8988T (cell line): ENCODE measurements around the gene PGA4.
A peak's percentile ranks its signal among the peaks of the same experiment; 100 is the strongest.
"Not testable (repeated sequence)": the region's sequence is repeated elsewhere in the genome, so short reads cannot be mapped to it uniquely, and the experiment has no call there.

Source experiments
- DNase-seq: peaks from one replicate; pipeline ENCODE4 v3.0.0; 2011

The PGA4 gene

DNA sequence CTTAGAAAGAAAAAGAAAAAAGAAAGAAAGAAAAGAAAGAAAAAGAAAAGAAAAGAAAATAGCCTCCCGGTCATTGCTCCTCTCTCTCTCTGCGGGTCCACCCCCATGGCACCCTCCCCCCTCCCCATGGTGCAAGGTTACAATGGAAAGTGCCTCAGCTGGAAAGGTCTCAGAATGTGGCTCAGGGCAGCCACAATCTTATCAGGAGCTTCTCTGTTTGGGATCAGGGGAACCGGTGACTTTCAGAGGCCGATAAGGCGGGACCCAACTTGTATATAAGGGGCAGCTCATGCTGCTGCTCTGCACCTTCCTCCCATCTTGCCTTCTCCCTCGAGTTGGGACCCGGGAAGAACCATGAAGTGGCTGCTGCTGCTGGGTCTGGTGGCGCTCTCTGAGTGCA, at the start of gene PGA4:
PGA4 (plus strand) TSS at position 301 of the 400 bp plus-strand sequence; CDS start at position 355, 54 bp downstream.
- not testable (repeated sequence) for DNase-seq

DNA sequence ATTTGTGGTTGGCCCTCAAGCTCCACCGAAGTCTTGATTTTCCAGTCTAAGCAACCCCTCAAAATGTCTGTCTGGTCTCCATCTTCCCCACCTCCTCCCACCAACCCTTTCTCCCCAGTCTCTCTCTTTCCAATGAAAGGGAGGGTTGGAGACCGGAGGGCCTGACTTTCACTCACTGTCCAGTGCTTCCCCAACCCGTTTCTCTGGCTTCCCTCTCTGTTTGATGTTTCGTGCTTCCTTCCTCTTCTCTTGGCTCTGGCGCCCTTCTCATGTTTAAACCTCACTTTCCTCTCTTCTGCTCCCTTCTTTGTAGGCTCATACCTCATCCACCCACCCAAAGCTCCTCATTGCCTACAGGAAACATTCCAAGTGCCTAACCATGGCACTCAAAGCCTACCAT, 49.8 kb upstream of the PGA4 start:
- no peak for DNase-seq

GRCh38 chr11:61172888-61173287, 49.3 kb upstream of the PGA4 start:
- DNase-seq = no peak

DNA sequence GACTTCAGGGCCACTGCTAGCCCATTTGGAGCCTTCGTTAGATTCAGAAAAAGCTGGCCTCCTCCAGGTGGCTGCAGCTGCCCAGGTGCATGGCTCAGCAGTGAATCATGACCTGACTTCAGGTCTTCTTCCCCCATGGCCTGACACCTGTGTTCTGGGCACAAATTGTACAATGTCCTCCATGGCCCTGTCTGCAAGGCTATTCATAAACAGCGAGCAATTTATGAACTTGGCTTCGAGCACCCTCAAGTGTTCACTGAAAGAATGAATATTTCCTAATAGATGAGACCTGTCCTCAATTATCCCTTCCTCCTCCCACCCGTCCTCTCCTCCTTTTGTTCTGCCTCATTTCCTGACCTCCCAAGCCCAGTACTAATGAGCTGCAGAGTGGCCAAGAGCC, 48.7 kb upstream of the PGA4 start:
- peak; percentile 41 for DNase-seq

GRCh38 chr11:61174273-61174672, 47.9 kb upstream of the PGA4 start:
- no peak for DNase-seq

- no peak for DNase-seq
These were observed 47.2 kb upstream of the PGA4 start for GRCh38 chr11:61174949-61175348.

DNA sequence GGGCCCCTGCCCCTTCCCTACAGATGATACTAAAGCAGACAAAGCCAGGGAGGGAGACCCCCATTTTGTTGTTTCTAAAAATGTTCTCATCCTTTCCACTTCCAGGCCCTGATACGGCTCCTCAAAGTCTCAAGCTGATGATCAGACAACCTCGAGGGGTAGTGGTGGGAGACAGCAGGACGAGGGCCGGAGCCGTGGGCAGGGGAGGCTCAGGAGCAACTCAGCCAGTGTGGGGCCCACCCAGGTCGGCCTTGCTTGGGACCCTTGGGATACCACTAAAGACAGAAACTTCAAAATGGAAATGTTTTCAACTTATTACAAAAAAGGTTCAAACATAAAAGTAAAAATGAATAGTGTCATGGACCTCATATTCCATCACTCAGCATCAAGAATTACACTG, 45.7 kb upstream of the PGA4 start:
- DNase-seq = no peak

- DNase-seq = not testable (repeated sequence)
These were observed 41.9 kb upstream of the PGA4 start for GRCh38 chr11:61180205-61180604.

GRCh38 chr11:61181489-61181888, 40.7 kb upstream of the PGA4 start:
- no peak for DNase-seq

GRCh38 chr11:61183645-61184044, 38.5 kb upstream of the PGA4 start:
- no peak for DNase-seq

DNA sequence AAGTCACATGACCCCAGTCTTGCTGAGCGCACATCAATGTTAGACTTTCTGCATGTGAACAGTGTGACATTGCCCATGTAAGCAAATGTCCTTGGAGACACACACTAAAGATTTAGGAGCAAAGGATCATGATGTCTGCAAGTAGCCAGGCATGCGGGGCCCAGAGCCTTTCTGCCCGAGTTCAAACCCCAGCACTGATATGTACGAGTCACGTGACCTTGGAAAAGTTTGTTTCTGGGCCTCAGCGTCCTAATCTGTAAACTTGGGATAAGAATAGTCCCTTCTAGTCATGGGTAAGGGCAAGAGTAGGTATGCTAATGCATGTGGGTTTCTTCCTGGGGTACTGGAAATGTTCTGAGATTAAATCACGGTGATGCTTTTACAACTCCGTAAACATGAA, 35.6 kb upstream of the PGA4 start:
- no peak for DNase-seq

- DNase-seq = peak; percentile 74
These were observed 34.5 kb upstream of the PGA4 start for GRCh38 chr11:61187505-61188130.

DNA sequence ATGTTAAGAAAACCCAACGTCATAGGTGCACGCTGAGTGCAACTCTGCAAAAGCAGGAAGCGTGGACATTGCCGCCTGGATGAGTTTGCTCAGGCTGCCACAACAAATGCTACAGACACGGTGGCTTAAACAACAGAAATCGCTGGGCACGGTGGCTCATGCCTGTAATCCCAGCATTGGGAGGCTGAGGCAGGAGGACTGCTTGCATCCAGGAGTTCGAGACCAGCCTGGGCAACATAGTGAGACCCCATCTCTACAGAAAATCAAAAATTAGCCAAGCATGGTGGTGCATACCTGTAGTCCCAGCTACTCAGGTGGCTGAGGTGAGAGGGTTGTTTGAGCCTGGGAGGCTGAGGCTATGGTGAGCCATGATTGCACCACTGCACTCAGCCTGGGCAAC, 32.2 kb upstream of the PGA4 start:
- no peak for DNase-seq

DNA sequence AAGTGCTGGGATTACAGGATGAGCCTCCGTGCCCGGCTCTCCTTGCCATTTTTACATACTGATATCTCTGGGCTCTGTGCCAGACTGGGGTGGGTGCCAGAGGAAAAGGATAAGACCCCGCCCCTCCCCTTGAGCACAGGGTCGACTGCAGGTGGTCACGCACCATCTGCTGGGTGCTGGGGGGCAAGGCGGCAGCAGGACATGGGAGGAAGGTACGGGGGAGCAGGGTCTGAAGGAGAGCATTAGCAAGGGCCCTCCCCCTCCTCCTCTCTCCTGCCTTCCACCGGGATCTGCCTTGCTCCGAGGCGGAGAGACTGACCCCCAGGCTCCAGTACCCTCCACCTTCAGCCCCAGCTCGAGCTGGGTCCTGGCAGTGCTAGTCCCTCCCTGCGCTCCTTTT, 28.6 kb upstream of the PGA4 start:
- DNase-seq = no peak

DNA sequence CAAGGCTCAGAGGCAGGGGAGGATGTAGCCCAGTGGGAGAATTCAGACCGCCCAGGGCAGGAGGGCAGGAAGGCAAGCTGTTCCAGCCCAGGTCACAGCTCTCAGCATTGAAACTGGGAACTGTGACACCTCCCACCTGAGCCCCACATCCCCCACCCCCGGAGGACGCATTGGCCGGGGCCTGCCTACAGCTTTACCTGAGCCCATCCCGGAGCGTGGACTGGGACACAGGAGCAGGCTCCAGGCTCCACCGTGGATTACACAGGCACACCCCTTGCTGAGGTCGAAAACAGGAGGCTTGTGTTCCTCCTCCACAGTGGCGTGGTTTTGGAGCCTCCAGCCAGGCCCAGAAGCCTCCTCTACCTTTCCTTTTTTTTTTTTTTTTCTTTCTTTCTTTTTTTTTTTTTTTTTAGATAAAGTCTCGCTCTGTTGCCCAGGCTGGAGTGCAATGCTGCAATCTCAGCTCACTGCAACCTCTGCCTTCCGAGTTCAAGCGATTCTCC, 27.9 kb upstream of the PGA4 start:
- no peak for DNase-seq

GRCh38 chr11:61194981-61195695, 27.0 kb upstream of the PGA4 start:
- DNase-seq = no peak

- no peak for DNase-seq
These were observed 26.4 kb upstream of the PGA4 start for GRCh38 chr11:61195719-61196118.

DNA sequence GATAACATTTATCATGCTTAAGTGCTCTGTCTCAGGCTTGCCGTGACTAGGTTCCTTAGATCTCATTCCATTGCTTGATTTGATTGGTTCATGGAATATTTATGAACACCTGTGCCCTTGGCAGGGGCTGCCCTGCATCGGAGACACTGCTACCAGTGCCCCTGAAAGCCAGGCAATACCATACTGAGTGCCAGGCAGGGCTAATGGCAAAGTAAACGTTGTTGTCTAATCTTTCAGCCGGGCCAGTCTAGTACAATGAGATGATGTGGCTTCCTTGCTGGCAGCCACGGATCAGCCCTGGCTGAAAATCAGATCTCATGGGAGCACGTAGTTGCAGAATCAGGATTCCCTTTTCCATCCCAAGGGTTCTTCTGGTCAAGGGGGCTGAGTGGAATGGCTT, 23.8 kb upstream of the PGA4 start:
- DNase-seq = no peak

GRCh38 chr11:61198948-61199523, 23.1 kb upstream of the PGA4 start:
- DNase-seq = no peak

GRCh38 chr11:61201476-61201875, 20.7 kb upstream of the PGA4 start:
- no peak for DNase-seq

DNA sequence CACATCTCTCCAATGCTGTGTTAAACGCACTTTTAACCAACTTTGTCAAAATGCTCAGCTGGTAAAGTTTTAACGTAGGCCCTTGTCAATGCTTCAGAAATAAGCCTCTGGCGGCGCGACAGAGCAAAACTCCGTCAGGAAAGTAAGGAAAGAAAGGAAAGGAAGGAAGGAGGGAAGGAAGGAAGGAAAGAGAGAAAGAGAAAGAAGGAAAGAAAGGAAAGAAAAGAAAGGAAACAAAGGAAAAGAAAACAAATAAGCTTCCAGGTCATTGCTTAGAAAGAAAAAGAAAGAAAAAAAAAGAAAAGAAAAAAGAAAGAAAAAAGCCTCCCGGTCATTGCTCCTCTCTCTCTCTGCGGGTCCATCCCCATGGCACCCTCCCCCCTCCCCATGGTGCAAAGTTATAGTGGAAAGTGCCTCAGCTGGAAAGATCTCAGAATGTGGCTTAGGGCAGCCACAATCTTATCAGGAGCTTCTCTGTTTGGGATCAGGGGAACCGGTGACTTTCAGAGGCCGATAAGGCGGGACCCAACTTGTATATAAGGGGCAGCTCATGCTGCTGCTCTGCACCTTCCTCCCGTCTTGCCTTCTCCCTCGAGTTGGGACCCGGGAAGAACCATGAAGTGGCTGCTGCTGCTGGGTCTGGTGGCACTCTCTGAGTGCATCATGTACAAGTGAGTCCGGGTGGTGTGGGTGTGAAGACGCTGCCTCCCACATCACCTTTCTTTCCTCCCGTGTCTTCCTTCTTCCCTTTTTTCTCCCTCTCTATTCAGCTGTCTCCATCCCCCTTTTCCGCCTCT, 19.0 kb upstream of the PGA4 start, which contains the start of gene PGA3:
PGA3 (plus strand) TSS at position 566 of the 797 bp plus-strand sequence; CDS start at position 616, 50 bp downstream.
- DNase-seq = not testable (repeated sequence)

DNA sequence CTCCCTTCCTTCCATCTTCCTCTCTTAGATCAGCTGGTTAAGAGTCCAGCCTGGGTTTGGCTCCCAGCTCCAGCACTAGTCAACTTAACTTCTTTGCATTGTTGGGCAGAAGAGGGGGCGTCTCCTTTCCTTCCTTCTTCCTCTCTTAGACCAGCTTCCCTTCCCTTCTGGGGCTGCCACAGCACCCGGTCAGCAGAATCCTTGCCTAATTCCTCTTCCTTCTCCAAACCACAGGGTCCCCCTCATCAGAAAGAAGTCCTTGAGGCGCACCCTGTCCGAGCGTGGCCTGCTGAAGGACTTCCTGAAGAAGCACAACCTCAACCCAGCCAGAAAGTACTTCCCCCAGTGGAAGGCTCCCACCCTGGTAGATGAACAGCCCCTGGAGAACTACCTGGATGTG, 18.3 kb upstream of the PGA4 start:
- DNase-seq = not testable (repeated sequence)

DNA sequence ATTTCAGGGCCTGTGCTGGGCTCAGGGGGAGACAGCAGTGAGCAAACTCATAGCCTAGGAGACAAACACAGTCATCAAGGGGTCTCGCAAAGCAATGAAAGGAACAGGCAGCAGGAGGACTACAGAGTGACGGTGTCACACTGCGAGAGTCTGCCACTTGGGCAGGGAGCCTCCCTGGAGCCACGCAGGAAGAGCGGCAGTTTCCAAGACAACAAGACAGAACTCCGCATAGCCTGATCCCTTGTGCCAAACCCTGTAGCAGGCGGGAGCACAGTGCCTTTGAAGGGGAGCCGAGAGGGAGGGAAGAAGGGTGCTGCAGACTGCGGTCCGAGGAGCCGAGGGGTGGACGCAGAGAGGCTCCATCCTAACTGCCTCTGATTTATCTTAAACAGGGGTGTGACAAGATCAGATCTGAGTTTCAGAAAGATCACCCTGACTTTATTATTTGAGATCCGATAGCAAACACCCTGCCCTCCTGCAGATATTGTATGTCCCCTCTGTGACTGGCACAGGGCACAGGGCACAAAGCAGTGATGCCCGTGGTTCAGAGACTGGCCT, 17.6 kb upstream of the PGA4 start:
- DNase-seq = not testable (repeated sequence)
